ENCODE measurements around the gene PCGF3. TPM values are rescaled to one million over a fixed set of nuclear protein-coding genes. Genes with fewer than 3 reads are reported as not detected.

PCGF3 gene
- polyA plus RNA-seq, 2 donors = 27.0 to 63.7 TPM

DNA sequence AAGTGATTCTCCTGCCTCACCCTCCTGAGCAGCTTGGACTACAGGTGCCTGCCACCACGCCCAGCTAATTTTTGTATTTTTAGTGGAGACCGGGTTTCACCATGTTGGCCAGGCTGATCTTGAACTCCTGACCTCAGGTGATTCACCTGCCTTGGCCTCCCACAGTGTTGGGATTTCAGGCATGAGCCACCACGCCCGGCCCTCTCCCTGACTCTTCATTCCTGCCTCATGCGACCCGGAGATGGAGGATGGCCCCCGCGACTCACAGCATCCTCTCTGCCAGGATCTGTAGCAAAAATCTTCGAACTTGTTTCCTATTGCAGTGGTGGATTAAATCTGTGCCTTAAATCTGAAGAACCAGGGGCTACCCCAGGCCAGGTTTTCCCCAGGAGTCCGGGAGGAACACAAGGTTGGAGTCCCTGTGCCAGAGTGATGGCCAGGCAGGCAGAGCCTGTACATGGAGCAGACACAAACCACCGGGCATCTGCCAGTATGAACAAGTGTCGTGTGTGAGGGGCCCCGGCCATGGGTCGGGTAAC, 108.7 kb downstream of the PCGF3 start:
- H3K4me1 ChIP-seq (ENCODE audit: control insufficient read depth in 2 of 2, insufficient read depth in 2 of 2, low read length in 1 of 2) = no peaks in the 10 kb centered on the region
- peaks cover 0 to 2% of the 10 kb centered on the region in 2 donors for H3K9me3 ChIP-seq (ENCODE audit: control insufficient read depth in 2 of 2, insufficient read depth in 1 of 2, low read depth in 1 of 2, low read length in 1 of 2)
- H3K4me3 ChIP-seq (ENCODE audit: low read depth in 1 of 2, low read length in 2 of 2) = no peak overlapping the region
- H3K36me3 ChIP-seq (ENCODE audit: control insufficient read depth in 2 of 2, insufficient read depth in 2 of 2, low read length in 1 of 2) = no peaks in the 10 kb centered on the region
- 65 to 68% methylated on average over 14 of the region's 14 CpGs for WGBS, 2 donors
- no peak overlapping the region for H3K27ac ChIP-seq (ENCODE audit: low read depth in 2 of 2, low read length in 1 of 2)
- H3K27me3 ChIP-seq (ENCODE audit: control insufficient read depth in 1 of 2, insufficient read depth in 2 of 2, low read length in 2 of 2) = peaks cover 0 to 7% of the 10 kb centered on the region in 2 donors

DNA sequence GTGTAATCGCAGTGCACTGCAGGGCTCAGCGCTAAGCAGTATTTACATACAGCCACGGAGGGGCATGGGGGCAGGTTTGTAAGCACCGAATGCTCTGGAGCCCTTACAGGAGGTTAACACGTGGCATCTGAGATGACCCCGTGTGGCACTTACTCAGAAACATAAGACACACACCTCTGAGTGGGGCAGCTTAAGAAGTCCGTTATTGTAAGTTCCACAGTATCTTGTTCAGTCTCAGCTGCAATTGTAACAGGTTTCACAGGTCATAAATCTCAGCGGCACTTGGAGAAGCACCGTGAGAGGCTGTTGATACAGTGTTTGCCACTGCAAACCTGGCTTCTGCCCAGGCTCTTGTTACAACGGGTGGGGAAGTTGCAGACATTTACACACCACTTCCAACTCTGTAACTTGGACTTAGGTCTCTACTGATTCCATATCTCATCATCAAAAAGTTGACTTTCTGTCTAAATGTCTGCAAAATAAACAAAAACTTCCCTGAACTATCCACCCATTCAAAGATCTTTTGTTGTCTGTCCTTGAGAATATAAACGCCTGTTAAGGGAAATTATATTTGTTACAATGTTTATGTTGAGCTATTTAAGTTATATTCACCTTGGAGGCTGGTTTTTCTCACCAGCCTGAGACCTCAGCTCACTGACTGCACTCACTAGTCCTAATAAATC, 110.0 kb downstream of the PCGF3 start:
- 11 to 17% methylated on average over 11 of the region's 11 CpGs for WGBS, 2 donors
- Histone ChIP-seq H3K27me3 (ENCODE audit: control insufficient read depth in 1 of 2, insufficient read depth in 2 of 2, low read length in 2 of 2) (peaks cover 0 to 7% of the 10 kb centered on the region in 2 donors), H3K4me3 (ENCODE audit: low read depth in 1 of 2, low read length in 2 of 2) (no peak overlapping the region), H3K4me1 (ENCODE audit: control insufficient read depth in 2 of 2, insufficient read depth in 2 of 2, low read length in 1 of 2) (no peaks in the 10 kb centered on the region), H3K27ac (ENCODE audit: low read depth in 2 of 2, low read length in 1 of 2) (no peak overlapping the region), H3K9me3 (ENCODE audit: control insufficient read depth in 2 of 2, insufficient read depth in 1 of 2, low read depth in 1 of 2, low read length in 1 of 2) (peaks cover 0 to 8% of the 10 kb centered on the region in 2 donors), H3K36me3 (ENCODE audit: control insufficient read depth in 2 of 2, insufficient read depth in 2 of 2, low read length in 1 of 2) (no peaks in the 10 kb centered on the region)

DNA sequence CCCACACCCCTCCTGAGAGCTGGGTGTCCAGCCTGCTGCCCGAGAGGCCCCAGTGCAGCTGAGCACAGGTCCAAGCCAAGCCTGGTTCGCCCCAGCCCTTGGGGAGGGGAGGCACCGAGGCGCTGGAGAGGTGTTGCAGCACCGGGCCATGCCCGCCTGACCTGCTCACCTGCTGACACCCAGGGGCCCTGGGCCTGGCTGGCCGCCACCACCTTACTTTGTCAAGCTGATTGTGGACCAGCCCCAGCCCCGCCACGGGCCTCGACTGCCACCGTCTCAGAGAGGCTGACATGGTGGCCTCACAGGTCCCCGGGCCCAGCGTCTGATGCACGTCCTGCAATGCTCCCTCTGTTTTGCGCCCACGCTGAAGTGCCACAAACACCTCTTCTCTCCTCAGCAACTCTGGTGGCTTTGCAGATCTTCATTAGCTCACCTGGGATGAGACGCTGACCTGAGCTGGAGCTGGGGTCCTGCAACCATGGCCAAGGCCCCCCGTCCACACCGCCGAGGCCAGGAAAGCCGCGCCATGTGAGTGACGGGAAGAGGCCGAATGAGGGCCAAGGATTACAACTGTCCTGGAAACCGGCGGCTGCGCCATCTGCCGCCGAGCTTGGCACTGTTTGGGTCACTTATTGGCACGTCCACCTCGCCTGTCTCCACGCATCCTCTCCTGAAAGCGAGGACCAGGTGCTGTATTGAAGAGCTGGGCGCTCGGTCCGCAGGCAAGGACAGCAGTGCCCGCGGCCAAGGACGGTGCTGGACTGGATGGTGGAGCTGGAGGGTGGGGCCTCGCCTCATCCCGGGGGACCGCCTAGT, 112.7 kb downstream of the PCGF3 start:
- 82 to 87% methylated on average over 40 to 42 of the region's 42 CpGs for WGBS, 2 donors
- no peaks in the 10 kb centered on the region for H3K4me1 ChIP-seq (ENCODE audit: control insufficient read depth in 2 of 2, insufficient read depth in 2 of 2, low read length in 1 of 2)
- H3K27me3 ChIP-seq (ENCODE audit: control insufficient read depth in 1 of 2, insufficient read depth in 2 of 2, low read length in 2 of 2) = peaks cover 0 to 11% of the 10 kb centered on the region in 2 donors
- no peak overlapping the region for H3K27ac ChIP-seq (ENCODE audit: low read depth in 2 of 2, low read length in 1 of 2)
- H3K36me3 ChIP-seq (ENCODE audit: control insufficient read depth in 2 of 2, insufficient read depth in 2 of 2, low read length in 1 of 2) = no peaks in the 10 kb centered on the region
- peaks cover 0 to 8% of the 10 kb centered on the region in 2 donors for H3K9me3 ChIP-seq (ENCODE audit: control insufficient read depth in 2 of 2, insufficient read depth in 1 of 2, low read depth in 1 of 2, low read length in 1 of 2)
- no peak overlapping the region for H3K4me3 ChIP-seq (ENCODE audit: low read depth in 1 of 2, low read length in 2 of 2)

DNA sequence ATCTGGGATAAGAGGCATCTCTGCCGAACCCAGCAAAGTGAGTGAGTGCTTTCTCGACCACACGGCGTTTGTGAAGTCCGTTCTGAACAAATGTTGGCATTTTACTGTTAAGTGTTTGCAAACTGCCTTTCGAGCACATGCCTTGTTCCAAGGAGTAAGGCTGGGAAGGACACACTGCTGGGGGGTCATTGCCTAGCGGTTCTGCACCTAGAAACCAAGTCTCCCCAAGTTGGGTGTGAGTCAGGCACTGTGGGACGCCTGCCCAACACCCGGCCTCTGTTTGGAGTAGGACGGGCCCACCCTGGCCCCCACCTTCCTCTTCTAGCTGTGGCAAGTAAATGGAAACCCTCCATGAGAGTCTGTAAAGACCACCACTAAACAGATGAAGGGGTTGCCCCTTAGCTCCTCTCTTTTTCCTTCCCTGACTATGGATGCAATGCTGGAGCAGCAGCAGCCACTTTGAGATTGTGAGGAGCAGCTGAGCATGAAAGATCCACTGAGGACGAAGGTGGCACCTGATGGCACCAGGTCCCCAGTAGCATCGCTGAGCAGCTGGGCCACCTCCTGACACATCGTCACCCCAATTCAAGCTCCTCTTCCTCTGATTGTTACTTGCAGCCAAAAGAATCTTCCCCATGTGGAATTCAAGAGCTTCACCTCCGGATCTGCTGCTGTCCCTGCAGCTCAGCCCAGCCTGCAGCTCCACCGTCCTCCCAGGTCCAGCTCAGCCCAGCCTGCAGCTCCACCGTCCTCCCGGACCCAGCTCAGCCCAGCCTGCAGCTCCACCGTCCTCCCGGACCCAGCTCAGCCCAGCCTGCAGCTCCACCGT, 114.0 kb downstream of the PCGF3 start:
- peaks cover 0 to 8% of the 10 kb centered on the region in 2 donors for H3K27me3 ChIP-seq (ENCODE audit: control insufficient read depth in 1 of 2, insufficient read depth in 2 of 2, low read length in 2 of 2)
- no peak overlapping the region for H3K27ac ChIP-seq (ENCODE audit: low read depth in 2 of 2, low read length in 1 of 2)
- no peaks in the 10 kb centered on the region for H3K4me1 ChIP-seq (ENCODE audit: control insufficient read depth in 2 of 2, insufficient read depth in 2 of 2, low read length in 1 of 2)
- H3K36me3 ChIP-seq (ENCODE audit: control insufficient read depth in 2 of 2, insufficient read depth in 2 of 2, low read length in 1 of 2) = no peaks in the 10 kb centered on the region
- peaks cover 0 to 8% of the 10 kb centered on the region in 2 donors for H3K9me3 ChIP-seq (ENCODE audit: control insufficient read depth in 2 of 2, insufficient read depth in 1 of 2, low read depth in 1 of 2, low read length in 1 of 2)
- 80 to 83% methylated on average over 20 of the region's 20 CpGs for WGBS, 2 donors
- no peak overlapping the region for H3K4me3 ChIP-seq (ENCODE audit: low read depth in 1 of 2, low read length in 2 of 2)

Other genes with a start within 250 kb of the PCGF3 start
- 1 to 10 TPM; 6.9 to 7.0 TPM for gene ZNF721, start 206.7 kb upstream of the PCGF3 start, polyA plus RNA-seq
- 10 to 100 TPM; 18.7 to 37.4 TPM for gene PIGG, start 206.6 kb upstream of the PCGF3 start, polyA plus RNA-seq
- under 1 TPM; 0.08 TPM for gene TMEM271, start 129.5 kb upstream of the PCGF3 start, polyA plus RNA-seq
- under 1 TPM; 0.41 to 0.89 TPM for gene PDE6B, start 80.3 kb upstream of the PCGF3 start, polyA plus RNA-seq
- 100 to 1,000 TPM; 539 to 570 TPM for gene ATP5ME, start 31.6 kb upstream of the PCGF3 start, polyA plus RNA-seq
- gene MYL5, start 31.3 kb upstream of the PCGF3 start, polyA plus RNA-seq = 10 to 100 TPM; 17.9 to 22.4 TPM
- 1 to 10 TPM; 3.8 to 7.2 TPM for gene SLC49A3, start 16.7 kb upstream of the PCGF3 start, polyA plus RNA-seq
- gene CPLX1, start 120.3 kb downstream of the PCGF3 start, polyA plus RNA-seq = 1 to 10 TPM in 1 of 2 donors, under 1 TPM in 1; 0.74 to 2.8 TPM
- 100 to 1,000 TPM in 1 of 2 donors, 10 to 100 TPM in 1; 82.3 to 147 TPM for gene GAK, start 226.5 kb downstream of the PCGF3 start, polyA plus RNA-seq
- gene TMEM175, start 226.6 kb downstream of the PCGF3 start, polyA plus RNA-seq = 10 to 100 TPM; 16.6 to 32.2 TPM